Measurements from ENCODE around the gene ENOX1.

Gene ENOX1

GRCh38 chr13:43441899-43442499 lies 344.8 kb downstream of the ENOX1 start:
- no peaks in the 10 kb centered on the region for H3K36me3 ChIP-seq (ENCODE audit: control insufficient read depth in 1 of 2, insufficient read depth in 2 of 2, low read length in 2 of 2)
- H3K4me3 ChIP-seq (ENCODE audit: low read depth in 1 of 2, low read length in 2 of 2) = no peak overlapping the region
- no peaks in the 10 kb centered on the region for H3K4me1 ChIP-seq (ENCODE audit: control insufficient read depth in 1 of 2, insufficient read depth in 2 of 2, low read length in 2 of 2)
- no peak overlapping the region for H3K9ac ChIP-seq (ENCODE audit: low read depth in 1 of 2, low read length in 2 of 2)
- no peaks in the 10 kb centered on the region for H3K9me3 ChIP-seq (ENCODE audit: control insufficient read depth in 1 of 2, low read length in 2 of 2)
- H3K27me3 ChIP-seq (ENCODE audit: control insufficient read depth in 1 of 2, insufficient read depth in 2 of 2, low read length in 2 of 2) = peaks cover 0 to 3% of the 10 kb centered on the region in 2 donors
- H3K27ac ChIP-seq (ENCODE audit: low read depth, low read length) = no peak overlapping the region

GRCh38 chr13:43441464-43441863 lies 345.3 kb downstream of the ENOX1 start:
- Histone ChIP-seq H3K4me1 (ENCODE audit: control insufficient read depth in 1 of 2, insufficient read depth in 2 of 2, low read length in 2 of 2) (no peaks in the 10 kb centered on the region), H3K4me3 (ENCODE audit: low read depth in 1 of 2, low read length in 2 of 2) (no peak overlapping the region), H3K9me3 (ENCODE audit: control insufficient read depth in 1 of 2, low read length in 2 of 2) (no peaks in the 10 kb centered on the region), H3K27ac (ENCODE audit: low read depth, low read length) (no peak overlapping the region), H3K36me3 (ENCODE audit: control insufficient read depth in 1 of 2, insufficient read depth in 2 of 2, low read length in 2 of 2) (no peaks in the 10 kb centered on the region), H3K9ac (ENCODE audit: low read depth in 1 of 2, low read length in 2 of 2) (no peak overlapping the region), H3K27me3 (ENCODE audit: control insufficient read depth in 1 of 2, insufficient read depth in 2 of 2, low read length in 2 of 2) (peaks cover 0 to 3% of the 10 kb centered on the region in 2 donors)

GRCh38 chr13:43434191-43434590 lies 352.6 kb downstream of the ENOX1 start:
- H3K27me3 ChIP-seq (ENCODE audit: control insufficient read depth in 1 of 2, insufficient read depth in 2 of 2, low read length in 2 of 2) = no peaks in the 10 kb centered on the region
- H3K4me3 ChIP-seq (ENCODE audit: low read depth in 1 of 2, low read length in 2 of 2) = no peak overlapping the region
- no peaks in the 10 kb centered on the region for H3K4me1 ChIP-seq (ENCODE audit: control insufficient read depth in 1 of 2, insufficient read depth in 2 of 2, low read length in 2 of 2)
- no peak overlapping the region for H3K9ac ChIP-seq (ENCODE audit: low read depth in 1 of 2, low read length in 2 of 2)
- no peaks in the 10 kb centered on the region for H3K9me3 ChIP-seq (ENCODE audit: control insufficient read depth in 1 of 2, low read length in 2 of 2)
- no peaks in the 10 kb centered on the region for H3K36me3 ChIP-seq (ENCODE audit: control insufficient read depth in 1 of 2, insufficient read depth in 2 of 2, low read length in 2 of 2)
- H3K27ac ChIP-seq (ENCODE audit: low read depth, low read length) = no peak overlapping the region

- Histone ChIP-seq H3K4me3 (ENCODE audit: low read depth in 1 of 2, low read length in 2 of 2) (no peak overlapping the region), H3K9ac (ENCODE audit: low read depth in 1 of 2, low read length in 2 of 2) (no peak overlapping the region), H3K27ac (ENCODE audit: low read depth, low read length) (no peak overlapping the region), H3K4me1 (ENCODE audit: control insufficient read depth in 1 of 2, insufficient read depth in 2 of 2, low read length in 2 of 2) (no peaks in the 10 kb centered on the region), H3K9me3 (ENCODE audit: control insufficient read depth in 1 of 2, low read length in 2 of 2) (no peaks in the 10 kb centered on the region), H3K27me3 (ENCODE audit: control insufficient read depth in 1 of 2, insufficient read depth in 2 of 2, low read length in 2 of 2) (no peaks in the 10 kb centered on the region), H3K36me3 (ENCODE audit: control insufficient read depth in 1 of 2, insufficient read depth in 2 of 2, low read length in 2 of 2) (no peaks in the 10 kb centered on the region)
Observed at GRCh38 chr13:43433691-43434141, 353.1 kb downstream of the ENOX1 start.

- Histone ChIP-seq H3K27me3 (ENCODE audit: control insufficient read depth in 1 of 2, insufficient read depth in 2 of 2, low read length in 2 of 2) (no peaks in the 10 kb centered on the region), H3K4me1 (ENCODE audit: control insufficient read depth in 1 of 2, insufficient read depth in 2 of 2, low read length in 2 of 2) (no peaks in the 10 kb centered on the region), H3K4me3 (ENCODE audit: low read depth in 1 of 2, low read length in 2 of 2) (no peak overlapping the region), H3K9me3 (ENCODE audit: control insufficient read depth in 1 of 2, low read length in 2 of 2) (no peaks in the 10 kb centered on the region), H3K9ac (ENCODE audit: low read depth in 1 of 2, low read length in 2 of 2) (no peak overlapping the region), H3K27ac (ENCODE audit: low read depth, low read length) (no peak overlapping the region), H3K36me3 (ENCODE audit: control insufficient read depth in 1 of 2, insufficient read depth in 2 of 2, low read length in 2 of 2) (no peaks in the 10 kb centered on the region)
Observed at GRCh38 chr13:43432958-43433357, 353.8 kb downstream of the ENOX1 start.

- Histone ChIP-seq H3K4me1 (ENCODE audit: control insufficient read depth in 1 of 2, insufficient read depth in 2 of 2, low read length in 2 of 2) (no peaks in the 10 kb centered on the region), H3K27me3 (ENCODE audit: control insufficient read depth in 1 of 2, insufficient read depth in 2 of 2, low read length in 2 of 2) (no peaks in the 10 kb centered on the region), H3K9me3 (ENCODE audit: control insufficient read depth in 1 of 2, low read length in 2 of 2) (no peaks in the 10 kb centered on the region), H3K27ac (ENCODE audit: low read depth, low read length) (no peak overlapping the region), H3K9ac (ENCODE audit: low read depth in 1 of 2, low read length in 2 of 2) (no peak overlapping the region), H3K36me3 (ENCODE audit: control insufficient read depth in 1 of 2, insufficient read depth in 2 of 2, low read length in 2 of 2) (no peaks in the 10 kb centered on the region), H3K4me3 (ENCODE audit: low read depth in 1 of 2, low read length in 2 of 2) (no peak overlapping the region)
Observed at GRCh38 chr13:43431841-43432240, 354.9 kb downstream of the ENOX1 start.

GRCh38 chr13:43431290-43431716 lies 355.5 kb downstream of the ENOX1 start:
- Histone ChIP-seq H3K4me3 (ENCODE audit: low read depth in 1 of 2, low read length in 2 of 2) (no peak overlapping the region), H3K27ac (ENCODE audit: low read depth, low read length) (no peak overlapping the region), H3K9me3 (ENCODE audit: control insufficient read depth in 1 of 2, low read length in 2 of 2) (no peaks in the 10 kb centered on the region), H3K4me1 (ENCODE audit: control insufficient read depth in 1 of 2, insufficient read depth in 2 of 2, low read length in 2 of 2) (no peaks in the 10 kb centered on the region), H3K27me3 (ENCODE audit: control insufficient read depth in 1 of 2, insufficient read depth in 2 of 2, low read length in 2 of 2) (no peaks in the 10 kb centered on the region), H3K9ac (ENCODE audit: low read depth in 1 of 2, low read length in 2 of 2) (no peak overlapping the region), H3K36me3 (ENCODE audit: control insufficient read depth in 1 of 2, insufficient read depth in 2 of 2, low read length in 2 of 2) (no peaks in the 10 kb centered on the region)

GRCh38 chr13:43428545-43429296 lies 358.1 kb downstream of the ENOX1 start:
- no peaks in the 10 kb centered on the region for H3K9me3 ChIP-seq (ENCODE audit: control insufficient read depth in 1 of 2, low read length in 2 of 2)

GRCh38 chr13:43426355-43426754 lies 360.4 kb downstream of the ENOX1 start:
- Histone ChIP-seq H3K27me3 (ENCODE audit: control insufficient read depth in 1 of 2, insufficient read depth in 2 of 2, low read length in 2 of 2) (no peaks in the 10 kb centered on the region), H3K9me3 (ENCODE audit: control insufficient read depth in 1 of 2, low read length in 2 of 2) (no peaks in the 10 kb centered on the region), H3K9ac (ENCODE audit: low read depth in 1 of 2, low read length in 2 of 2) (no peak overlapping the region), H3K4me1 (ENCODE audit: control insufficient read depth in 1 of 2, insufficient read depth in 2 of 2, low read length in 2 of 2) (no peaks in the 10 kb centered on the region), H3K27ac (ENCODE audit: low read depth, low read length) (no peak overlapping the region), H3K36me3 (ENCODE audit: control insufficient read depth in 1 of 2, insufficient read depth in 2 of 2, low read length in 2 of 2) (no peaks in the 10 kb centered on the region), H3K4me3 (ENCODE audit: low read depth in 1 of 2, low read length in 2 of 2) (no peak overlapping the region)

More at GRCh38 chr13:43428545-43429296, 358.1 kb downstream of the ENOX1 start:
- no peak overlapping the region for H3K9ac ChIP-seq (ENCODE audit: low read depth in 1 of 2, low read length in 2 of 2)
- H3K4me3 ChIP-seq (ENCODE audit: low read depth in 1 of 2, low read length in 2 of 2) = no peak overlapping the region
- H3K27ac ChIP-seq (ENCODE audit: low read depth, low read length) = no peak overlapping the region
- H3K4me1 ChIP-seq (ENCODE audit: control insufficient read depth in 1 of 2, insufficient read depth in 2 of 2, low read length in 2 of 2) = no peaks in the 10 kb centered on the region
- no peaks in the 10 kb centered on the region for H3K36me3 ChIP-seq (ENCODE audit: control insufficient read depth in 1 of 2, insufficient read depth in 2 of 2, low read length in 2 of 2)
- no peaks in the 10 kb centered on the region for H3K27me3 ChIP-seq (ENCODE audit: control insufficient read depth in 1 of 2, insufficient read depth in 2 of 2, low read length in 2 of 2)

GRCh38 chr13:43425234-43425633 lies 361.5 kb downstream of the ENOX1 start:
- no peak overlapping the region for H3K9ac ChIP-seq (ENCODE audit: low read depth in 1 of 2, low read length in 2 of 2)
- no peak overlapping the region for H3K27ac ChIP-seq (ENCODE audit: low read depth, low read length)
- no peak overlapping the region for H3K4me3 ChIP-seq (ENCODE audit: low read depth in 1 of 2, low read length in 2 of 2)
- H3K9me3 ChIP-seq (ENCODE audit: control insufficient read depth in 1 of 2, low read length in 2 of 2) = no peaks in the 10 kb centered on the region
- H3K36me3 ChIP-seq (ENCODE audit: control insufficient read depth in 1 of 2, insufficient read depth in 2 of 2, low read length in 2 of 2) = no peaks in the 10 kb centered on the region
- H3K4me1 ChIP-seq (ENCODE audit: control insufficient read depth in 1 of 2, insufficient read depth in 2 of 2, low read length in 2 of 2) = no peaks in the 10 kb centered on the region
- no peaks in the 10 kb centered on the region for H3K27me3 ChIP-seq (ENCODE audit: control insufficient read depth in 1 of 2, insufficient read depth in 2 of 2, low read length in 2 of 2)

All from duodenal mucosa (tissue), 2 donors.